Neural crest cell (in vitro differentiated cells): Measurements from ENCODE around the gene FAAH2. TPM values are rescaled to one million over a fixed set of nuclear protein-coding genes. Genes with fewer than 3 reads are reported as not detected.

Experiments
- DNase-seq: peaks from one replicate; pipeline ENCODE4 v3.0.0; 2021; ENCODE audit warnings: low read depth, mixed read lengths, low spot score
- H3K27ac Mint-ChIP-seq: one replicate; pipeline ENCODE4 v1.8.0; 2021; ENCODE audit warnings: mild to moderate bottlenecking, mixed read lengths; ENCODE audit not compliant: unreplicated experiment
- H3K27me3 Mint-ChIP-seq: 2 replicates; pipeline ENCODE4 v1.8.0; 2021; ENCODE audit warnings: low read depth, mild to moderate bottlenecking, mixed read lengths
- H3K36me3 Mint-ChIP-seq: 2 replicates; pipeline ENCODE4 v1.8.0; 2021; ENCODE audit warnings: low read depth, mild to moderate bottlenecking, mixed read lengths
- H3K4me1 Mint-ChIP-seq: 2 replicates; pipeline ENCODE4 v1.8.0; 2021; ENCODE audit warnings: mixed read lengths
- H3K4me3 Mint-ChIP-seq: one replicate; pipeline ENCODE4 v1.8.0; 2021; ENCODE audit warnings: mild to moderate bottlenecking, mixed read lengths
- H3K9me3 Mint-ChIP-seq: 2 replicates; pipeline ENCODE4 v1.8.0; 2021; ENCODE audit warnings: mixed read lengths
- CTCF ChIP-seq: fragments of 200-600 bp; sonication (generic); conservative IDR thresholded peaks from 2 replicates; pipeline ENCODE4 v1.5.0; 2021; ENCODE audit warnings: antibody characterized with exemption, mild to moderate bottlenecking
- long read RNA-seq: library from polyadenylated mRNA; unstranded; transcript quantifications from one replicate; pipeline ENCODE4 v2.0.0, GENCODE V29; 2020
- total RNA-seq: library from RNA; stranded (reverse); gene quantifications from 2 replicates; pipeline ENCODE4 v1.2.1, GENCODE V29; 2021

Gene FAAH2
- total RNA-seq = 0.52 and 0.63 TPM in 2 replicates
- long read RNA-seq, partial matches to known transcripts = 0 of 1 reads
- long read RNA-seq, other reads (novel, unspliced or antisense) = 0 of 1 reads

- peak within 1 kb of the TSS; percentile 62 for H3K4me3 Mint-ChIP-seq
- H3K27me3 Mint-ChIP-seq = peaks cover 8% of the 10 kb centered on the region
- peaks cover 17% of the 10 kb centered on the region for H3K9me3 Mint-ChIP-seq
- H3K4me1 Mint-ChIP-seq = no peaks in the 10 kb centered on the region
- TF ChIP-seq CTCF = no peak
- no peak for DNase-seq
- no peaks in the 10 kb centered on the region for H3K36me3 Mint-ChIP-seq
- H3K27ac Mint-ChIP-seq = peak within 1 kb of the TSS; percentile 12
Measured at GRCh38 chrX:57286507-57287251, at the start of gene FAAH2. TSS of gene FAAH2 (plus strand) at chrX:57286706. CDS start at chrX:57286826, 120 bp downstream.

GRCh38 chrX:57241967-57242366, 44.5 kb upstream of the FAAH2 start:
- Mint-ChIP-seq H3K36me3 (peaks cover 16% of the 10 kb centered on the region), H3K9me3 (peaks cover 20% of the 10 kb centered on the region), H3K27me3 (no peaks in the 10 kb centered on the region), H3K27ac (no peak overlapping the region), H3K4me1 (no peaks in the 10 kb centered on the region), H3K4me3 (no peak overlapping the region)
- no peak for DNase-seq
- no peak for TF ChIP-seq CTCF

GRCh38 chrX:57251965-57252364, 34.5 kb upstream of the FAAH2 start:
- no peak for TF ChIP-seq CTCF
- Mint-ChIP-seq H3K27ac (no peak overlapping the region), H3K36me3 (peaks cover 28% of the 10 kb centered on the region), H3K4me3 (no peak overlapping the region), H3K4me1 (no peaks in the 10 kb centered on the region), H3K9me3 (peaks cover 24% of the 10 kb centered on the region), H3K27me3 (no peaks in the 10 kb centered on the region)
- DNase-seq = no peak

GRCh38 chrX:57265126-57265525, 21.4 kb upstream of the FAAH2 start:
- no peak for TF ChIP-seq CTCF
- peaks cover 16% of the 10 kb centered on the region for H3K9me3 Mint-ChIP-seq

GRCh38 chrX:57266275-57266674, 20.2 kb upstream of the FAAH2 start:
- Mint-ChIP-seq H3K27ac (no peak overlapping the region), H3K9me3 (peaks cover 16% of the 10 kb centered on the region), H3K27me3 (no peaks in the 10 kb centered on the region), H3K4me1 (no peaks in the 10 kb centered on the region), H3K4me3 (no peak overlapping the region), H3K36me3 (peaks cover 8% of the 10 kb centered on the region)
- no peak for DNase-seq
- TF ChIP-seq CTCF = no peak

More at GRCh38 chrX:57265126-57265525, 21.4 kb upstream of the FAAH2 start:
- Mint-ChIP-seq H3K27me3 (no peaks in the 10 kb centered on the region), H3K4me1 (no peaks in the 10 kb centered on the region), H3K27ac (no peak overlapping the region), H3K4me3 (no peak overlapping the region), H3K36me3 (peaks cover 8% of the 10 kb centered on the region)
- no peak for DNase-seq
